HepG2 (cell line): ENCODE results near the gene MYO1B. TPM values are rescaled to one million over a fixed set of nuclear protein-coding genes. Genes with fewer than 3 reads are reported as not detected.

Experiments used
- ARID5B ChIP-seq: IDR thresholded peaks from 2 replicates; pipeline ENCODE4 v1.4.0; 2020; ENCODE audit warnings: mild to moderate bottlenecking, missing genetic modification reagents
- ASH2L ChIP-seq: fragments of 300-600, 200-600 bp; sonication (generic); IDR thresholded peaks from 2 replicates; pipeline ENCODE4 v1.7.0; 2017; ENCODE audit warnings: low read depth, mild to moderate bottlenecking, moderate library complexity, mixed read lengths, low read length; ENCODE audit not compliant: insufficient read length
- FIP1L1 ChIP-seq: fragments of 200-400 bp; formaldehyde crosslinking; IDR thresholded peaks from 2 replicates; pipeline ENCODE4 v1.6.1; 2018; ENCODE audit warnings: low read depth, mild to moderate bottlenecking, low read length, moderate library complexity, borderline replicate concordance; ENCODE audit not compliant: insufficient read depth
- GATAD2A ChIP-seq: IDR thresholded peaks from 2 replicates; pipeline ENCODE4 v1.6.1; 2016
- HDAC2 ChIP-seq: sonication (generic); formaldehyde crosslinking; IDR thresholded peaks from 2 replicates; pipeline ENCODE4 v1.4.0; 2020; ENCODE audit warnings: missing genetic modification reagents
- HOXD1 ChIP-seq: sonication (generic); formaldehyde crosslinking; IDR thresholded peaks from 2 replicates; pipeline ENCODE4 v1.5.0; 2020; ENCODE audit warnings: missing genetic modification reagents
- KAT8 ChIP-seq: IDR thresholded peaks from 2 replicates; pipeline ENCODE4 v1.6.1; 2016; ENCODE audit warnings: missing genetic modification reagents, missing compliant biosample characterization
- MED1 ChIP-seq: sonication (generic); formaldehyde crosslinking; IDR thresholded peaks from 2 replicates; pipeline ENCODE4 v1.4.0; 2020; ENCODE audit warnings: missing genetic modification reagents
- MTF2 ChIP-seq: sonication (generic); formaldehyde crosslinking; IDR thresholded peaks from 2 replicates; pipeline ENCODE4 v1.5.0; 2020; ENCODE audit warnings: missing genetic modification reagents, borderline replicate concordance
- MXD1 ChIP-seq: sonication (generic); formaldehyde crosslinking; IDR thresholded peaks from 2 replicates; pipeline ENCODE4 v1.4.0; 2020; ENCODE audit warnings: mild to moderate bottlenecking, missing genetic modification reagents
- NCOR1 ChIP-seq: fragments of 200-600 bp; sonication (generic); IDR thresholded peaks from 2 replicates; pipeline ENCODE4 v1.7.0; 2017; ENCODE audit warnings: antibody characterized with exemption, low read length, borderline replicate concordance
- NFE2 ChIP-seq: sonication (generic); formaldehyde crosslinking; IDR thresholded peaks from 2 replicates; pipeline ENCODE4 v1.4.0; 2020; ENCODE audit warnings: missing genetic modification reagents
- SMAD3 ChIP-seq: sonication (generic); formaldehyde crosslinking; IDR thresholded peaks from 2 replicates; pipeline ENCODE4 v1.4.0; 2020; ENCODE audit warnings: missing genetic modification reagents
- SOX13 ChIP-seq, 3 experiments: fragments of 450-650 bp in 1 of 3; sonication (generic) in 1 of 3; formaldehyde crosslinking in 1 of 3; IDR thresholded peaks in 2 of 3; conservative IDR thresholded peaks in 1 of 3; 2 replicates each; pipeline versions ENCODE4 v1.5.0 to v1.6.1; 2016 to 2020; ENCODE audit warnings: antibody characterized with exemption in 1 of 3, mild to moderate bottlenecking in 1 of 3, missing compliant biosample characterization in 1 of 3, missing genetic modification reagents in 1 of 3, moderate library complexity in 1 of 3
- THAP11 ChIP-seq: IDR thresholded peaks from 2 replicates; pipeline ENCODE4 v1.6.1; 2016; ENCODE audit warnings: missing biosample characterization, missing genetic modification reagents
- ZNF382 ChIP-seq: sonication (generic); formaldehyde crosslinking; IDR thresholded peaks from 2 replicates; pipeline ENCODE4 v1.5.0; 2020; ENCODE audit warnings: missing genetic modification reagents, mild to moderate bottlenecking, borderline replicate concordance
- ZNF383 ChIP-seq: sonication (generic); formaldehyde crosslinking; IDR thresholded peaks from 2 replicates; pipeline ENCODE4 v1.4.0; 2020; ENCODE audit warnings: missing genetic modification reagents, mild to moderate bottlenecking, borderline replicate concordance
- ZNF672 ChIP-seq: sonication (generic); formaldehyde crosslinking; IDR thresholded peaks from 2 replicates; pipeline ENCODE4 v1.8.1; 2022; ENCODE audit warnings: missing genetic modification reagents
- ZNF709 ChIP-seq: sonication (generic); formaldehyde crosslinking; IDR thresholded peaks from 2 replicates; pipeline ENCODE4 v1.5.0; 2020; ENCODE audit warnings: mild to moderate bottlenecking, missing genetic modification reagents
- ZNF749 ChIP-seq: sonication (generic); formaldehyde crosslinking; IDR thresholded peaks from 2 replicates; pipeline ENCODE4 v1.8.0; 2022; ENCODE audit warnings: mild to moderate bottlenecking, missing genetic modification reagents, moderate library complexity, borderline replicate concordance
- polyA plus RNA-seq, 8 experiments: library from polyadenylated mRNA; depleted of rRNA in 3 of 8; stranded (reverse) in 7 of 8; unstranded in 1 of 8; fragments of >200 nt; fragmentation: Illumina TruSeq in 4 of 8; extraction: Trizol in 4 of 8; gene quantifications; 2 replicates each; pipeline versions ENCODE4 v1.2.1 to v1.2.3, GENCODE V29; 2011 to 2016; ENCODE audit warnings: low read depth in 4 of 8, missing spikeins in 1 of 8, mixed read lengths in 1 of 8; ENCODE audit not compliant: insufficient read depth in 1 of 8
- total RNA-seq, 5 experiments: library from RNA; depleted of rRNA; stranded (reverse); fragments of >200 nt; fragmentation: Illumina TruSeq; extraction: Trizol; gene quantifications; 2 replicates each; pipeline ENCODE4 v1.2.3, GENCODE V29; 2016; ENCODE audit warnings: low read depth in 1 of 5
- TF ChIP-seq, protein P1 (sequence below): conservative IDR thresholded peaks from 2 replicates; pipeline ENCODE4 v1.6.1; 2018; ENCODE audit warnings: missing genetic modification reagents
- TF ChIP-seq, protein P2 (sequence below): sonication (generic); formaldehyde crosslinking; IDR thresholded peaks from 2 replicates; pipeline ENCODE4 v1.9.0; 2021; ENCODE audit warnings: missing genetic modification reagents, mild to moderate bottlenecking, borderline replicate concordance

Gene MYO1B
- total and polyA plus RNA-seq, 2 of the 13 experiments (the other 11 are each of a cell fraction or from before 2014, with no cell fraction given), result 36.9 to 89.8 TPM

- no peak for TF ChIP-seq SMAD3 (CRISPR knock-in tag)
- TF ChIP-seq ZNF383 (CRISPR knock-in tag), result no peak
- TF ChIP-seq ZNF672 (CRISPR knock-in tag), result no peak
- TF ChIP-seq, protein P1, sequence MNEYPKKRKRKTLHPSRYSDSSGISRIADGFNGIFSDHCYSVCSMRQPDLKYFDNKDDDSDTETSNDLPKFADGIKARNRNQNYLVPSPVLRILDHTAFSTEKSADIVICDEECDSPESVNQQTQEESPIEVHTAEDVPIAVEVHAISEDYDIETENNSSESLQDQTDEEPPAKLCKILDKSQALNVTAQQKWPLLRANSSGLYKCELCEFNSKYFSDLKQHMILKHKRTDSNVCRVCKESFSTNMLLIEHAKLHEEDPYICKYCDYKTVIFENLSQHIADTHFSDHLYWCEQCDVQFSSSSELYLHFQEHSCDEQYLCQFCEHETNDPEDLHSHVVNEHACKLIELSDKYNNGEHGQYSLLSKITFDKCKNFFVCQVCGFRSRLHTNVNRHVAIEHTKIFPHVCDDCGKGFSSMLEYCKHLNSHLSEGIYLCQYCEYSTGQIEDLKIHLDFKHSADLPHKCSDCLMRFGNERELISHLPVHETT (CRISPR knock-in tag), result no peak
- no peak for TF ChIP-seq NFE2 (CRISPR knock-in tag)
- peak; percentile 57; the same call in 1 of the 2 replicates for TF ChIP-seq NCOR1
- TF ChIP-seq ZNF709, result no peak
- TF ChIP-seq FIP1L1, result no peak
- TF ChIP-seq MED1 (CRISPR knock-in tag), result 0 out of 2 replicates have a peak, but pooled peaks have one; percentile 13
- peak; percentile 69 for TF ChIP-seq GATAD2A (CRISPR knock-in tag)
- 0 out of 2 replicates have a peak, but pooled peaks have one; percentile 18 for TF ChIP-seq KAT8
- TF ChIP-seq SOX13 (IDR thresholded peaks at IDR 0.05), result no peak
- TF ChIP-seq SOX13 (CRISPR knock-in tag; conservative IDR thresholded peaks at IDR 0.05 in 1 of 2, IDR thresholded peaks at IDR 0.05 in 1 of 2), result peak in 1 of 2 experiments; percentile 65; a peak in 2 of 4 replicates
- TF ChIP-seq ASH2L, result no peak
- no peak for TF ChIP-seq ZNF749 (CRISPR knock-in tag)
- TF ChIP-seq MXD1 (CRISPR knock-in tag), result no peak
- TF ChIP-seq, protein P2, sequence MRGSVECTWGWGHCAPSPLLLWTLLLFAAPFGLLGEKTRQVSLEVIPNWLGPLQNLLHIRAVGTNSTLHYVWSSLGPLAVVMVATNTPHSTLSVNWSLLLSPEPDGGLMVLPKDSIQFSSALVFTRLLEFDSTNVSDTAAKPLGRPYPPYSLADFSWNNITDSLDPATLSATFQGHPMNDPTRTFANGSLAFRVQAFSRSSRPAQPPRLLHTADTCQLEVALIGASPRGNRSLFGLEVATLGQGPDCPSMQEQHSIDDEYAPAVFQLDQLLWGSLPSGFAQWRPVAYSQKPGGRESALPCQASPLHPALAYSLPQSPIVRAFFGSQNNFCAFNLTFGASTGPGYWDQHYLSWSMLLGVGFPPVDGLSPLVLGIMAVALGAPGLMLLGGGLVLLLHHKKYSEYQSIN (CRISPR knock-in tag), result no peak
- TF ChIP-seq HDAC2, result 0 out of 2 replicates have a peak, but pooled peaks have one; percentile 23
- TF ChIP-seq ARID5B (CRISPR knock-in tag), result peak; percentile 69
- TF ChIP-seq THAP11 (CRISPR knock-in tag), result no peak
- TF ChIP-seq ZNF382 (CRISPR knock-in tag), result no peak
- TF ChIP-seq MTF2 (CRISPR knock-in tag), result no peak
- no peak for TF ChIP-seq HOXD1 (CRISPR knock-in tag)
These were observed 134.2 kb downstream of the MYO1B start (continued) for GRCh38 chr2:191379375-191379774.
